NCI-H460 (cell line): ENCODE data around the gene CCP110. TPM values are rescaled to one million over a fixed set of nuclear protein-coding genes. Genes with fewer than 3 reads are reported as not detected.
A peak's percentile ranks its signal among the peaks of the same experiment; 100 is the strongest.

Experiments
- DNase-seq: peaks from one replicate; pipeline ENCODE4 v3.0.0-alpha.2; 2016; ENCODE audit warnings: low read depth; ENCODE audit errors: extremely low read depth
- total RNA-seq: library from RNA; depleted of rRNA; stranded (reverse); fragments of >200 nt; shearing (Covaris generic); gene quantifications from 2 replicates; pipeline ENCODE4 v1.2.3, GENCODE V29; 2014; rRNA removed

Gene CCP110
- total RNA-seq, 1 experiment from 2014 or later = 14.4 TPM

DNA sequence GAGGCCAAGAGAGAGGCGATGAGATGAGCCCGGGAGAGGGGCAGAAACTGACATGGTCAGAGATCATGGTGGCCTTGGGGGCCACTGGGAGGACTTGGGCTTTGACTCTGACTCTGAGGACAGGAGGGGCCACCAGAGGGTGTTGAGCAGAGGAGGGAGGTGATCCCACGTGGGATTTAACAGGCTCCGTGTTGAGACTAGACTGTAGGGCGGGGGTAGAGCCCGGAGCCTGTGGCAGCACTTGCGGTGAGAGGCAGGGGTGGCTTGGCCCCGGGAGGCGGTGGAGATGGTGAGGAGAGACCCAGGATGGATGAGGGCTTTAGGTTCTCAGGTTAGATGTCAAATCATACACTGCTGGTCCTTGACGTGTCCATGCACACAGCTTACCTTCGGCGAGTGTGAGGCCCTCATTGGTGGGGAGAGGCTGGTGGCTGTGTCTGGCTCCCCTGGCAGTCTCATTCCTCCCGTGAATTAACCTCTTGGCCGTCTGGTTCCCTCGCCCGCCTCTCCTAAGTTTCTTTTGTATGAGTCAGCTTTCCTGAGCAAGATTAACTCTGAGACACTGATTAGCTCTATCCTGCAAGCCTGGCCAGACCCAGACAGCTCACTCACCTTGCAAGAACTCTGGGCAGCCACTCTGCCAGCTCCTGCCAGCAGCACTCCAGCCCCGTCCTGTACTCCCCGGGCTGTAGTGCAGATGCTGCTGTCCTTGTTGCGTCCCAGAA is 71.5 kb downstream of the CCP110 start:
- no peak for DNase-seq

DNA sequence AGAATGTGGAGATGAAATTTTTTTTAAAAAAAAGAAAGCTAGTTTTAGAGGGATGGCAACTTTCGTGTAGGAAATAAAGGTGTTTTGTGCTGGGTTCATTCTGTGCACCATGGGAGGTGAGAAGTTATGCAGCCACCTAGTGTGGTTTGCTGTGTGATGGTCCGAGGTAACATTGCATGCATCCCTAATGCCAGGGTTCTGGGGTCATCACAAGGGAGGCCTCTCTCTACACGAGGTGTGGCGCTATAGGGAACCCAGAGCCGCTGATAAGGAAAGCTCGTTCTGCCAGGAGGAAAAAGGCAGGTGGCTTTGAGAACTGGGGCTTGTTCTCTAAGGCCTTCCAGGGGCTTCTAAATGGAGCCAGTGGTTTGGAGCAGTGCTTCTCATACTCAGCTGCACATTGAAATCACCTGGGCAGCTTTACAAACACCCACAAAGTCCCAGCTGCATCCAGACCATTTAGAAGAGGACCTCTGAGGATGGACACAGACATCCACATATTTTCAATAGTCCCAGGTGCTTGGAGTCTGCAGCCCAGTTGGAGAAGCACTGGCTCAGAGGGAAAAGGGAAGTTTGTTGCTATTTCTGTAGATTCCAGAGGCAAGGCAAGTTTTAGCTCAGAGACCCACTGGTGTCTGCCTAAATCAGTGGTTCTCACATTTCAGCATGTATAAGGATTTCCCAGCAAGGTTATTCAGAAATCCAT is 75.2 kb downstream of the CCP110 start:
- DNase-seq = no peak

DNA sequence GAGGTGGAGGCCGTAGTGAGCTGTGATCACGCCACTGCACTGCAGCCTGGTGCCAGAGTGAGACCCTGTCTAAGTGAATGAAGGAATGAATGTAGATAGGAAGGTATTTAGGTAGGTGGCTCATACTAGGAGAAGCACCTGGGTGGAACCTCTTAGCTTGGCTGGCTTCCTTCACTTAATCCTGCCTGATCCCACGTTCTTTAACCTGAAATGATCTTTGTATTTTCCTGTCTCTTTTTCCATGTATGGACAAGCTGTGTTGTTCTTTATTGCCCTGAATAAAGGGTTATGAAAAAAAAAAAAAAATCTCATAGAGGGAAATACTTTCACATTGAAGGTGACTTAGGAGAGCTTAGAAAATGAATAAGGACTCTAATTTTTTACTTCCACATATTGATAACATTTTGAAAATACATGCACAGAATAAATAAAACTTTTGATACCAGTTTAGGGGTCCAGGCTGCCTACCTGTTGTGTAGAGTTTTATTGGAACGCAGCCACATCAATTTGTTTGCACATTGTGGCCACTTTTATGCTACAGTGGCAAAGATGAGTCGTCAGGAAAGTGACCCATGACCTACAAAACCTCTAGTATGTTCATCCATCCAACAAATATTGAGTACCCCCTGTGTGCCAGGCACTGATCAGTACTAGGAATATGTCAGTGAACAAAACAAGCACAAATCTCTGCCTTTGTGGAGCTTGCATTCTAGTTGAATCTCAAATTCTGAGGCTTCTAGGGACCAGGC is 76.4 kb downstream of the CCP110 start:
- DNase-seq = no peak

DNA sequence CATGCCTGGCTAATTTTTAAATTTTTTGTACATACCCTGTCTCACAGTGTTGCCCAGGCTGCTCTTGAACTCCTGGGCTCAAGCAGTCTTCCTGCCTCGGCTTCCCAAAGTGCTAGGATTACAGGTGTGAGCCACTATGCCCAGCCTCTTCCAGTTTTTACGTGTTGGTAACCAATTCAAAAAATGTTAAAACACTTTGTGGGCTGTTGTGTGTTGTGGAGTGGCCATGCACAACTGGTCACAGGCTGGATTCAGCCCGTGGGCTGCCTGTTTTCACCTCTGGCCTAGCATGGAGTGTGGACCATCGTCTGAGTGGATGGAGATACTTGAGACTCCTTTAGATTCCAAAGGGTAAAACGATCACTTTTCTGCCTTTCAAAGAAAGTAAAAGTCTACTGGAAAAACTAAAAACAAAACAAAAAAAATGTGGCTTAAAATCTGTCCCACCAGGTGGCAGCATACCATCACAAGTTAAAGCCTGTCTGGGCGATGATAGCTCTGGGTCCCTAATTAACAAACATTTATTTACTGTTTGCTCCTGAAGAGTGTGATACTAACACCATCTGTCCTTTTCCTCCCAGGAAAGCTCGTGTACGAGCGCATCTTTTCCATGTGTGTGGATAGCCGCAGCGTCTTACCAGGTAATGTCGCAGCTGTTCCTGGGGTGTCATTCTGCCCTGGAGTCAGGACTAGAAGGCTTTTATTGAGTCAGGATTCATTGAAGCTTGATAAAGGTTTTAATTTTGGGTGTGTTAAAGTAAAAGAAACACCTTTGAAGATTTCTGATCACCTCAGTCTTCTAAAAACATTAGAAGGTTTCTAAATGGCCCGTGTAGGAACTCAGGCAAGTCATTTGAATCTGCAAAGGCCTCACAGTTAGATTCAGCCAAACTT is 77.6 kb downstream of the CCP110 start:
- peak; percentile 23 for DNase-seq

Other genes starting within 250 kb of the CCP110 start
- 0.30 TPM in 1 of 2 replicates, not detected in the other for gene CLEC19A, start 238.2 kb upstream of the CCP110 start, total RNA-seq
- 0.07 and 0.43 TPM in 2 replicates for gene TMC5, start 106.1 kb upstream of the CCP110 start, total RNA-seq
- 59.1 and 61.6 TPM in 2 replicates for gene GDE1, start 1.8 kb upstream of the CCP110 start, total RNA-seq
- 26.2 and 27.9 TPM in 2 replicates for gene VPS35L, start 31.8 kb downstream of the CCP110 start, total RNA-seq
- 19.5 and 24.3 TPM in 2 replicates for gene KNOP1, start 194.3 kb downstream of the CCP110 start, total RNA-seq
- 4.3 and 9.6 TPM in 2 replicates for gene IQCK, start 194.3 kb downstream of the CCP110 start, total RNA-seq